Stomach (tissue), 4 donors: ENCODE data around the gene CASQ1.

Source experiments
- CTCF ChIP-seq, 7 experiments: fragments of 450-650 bp in 4 of 7; fragments of 200-600 bp in 3 of 7; sonication (generic) in 3 of 7; IDR thresholded peaks; one replicate each; pipeline ENCODE4 v1.5.1; 2016 to 2019; ENCODE audit warnings: antibody characterized with exemption in 7 of 7, control low read depth in 2 of 7, mild to moderate bottlenecking in 1 of 7
- POLR2A ChIP-seq, 4 donors: fragments of 450-650 bp; IDR thresholded peaks; one replicate each; pipeline ENCODE4 v1.6.1; 2016; ENCODE audit warnings: antibody characterized with exemption in 4 of 4, control low read depth in 2 of 4, mild to moderate bottlenecking in 1 of 4, moderate library complexity in 1 of 4
- POLR2AphosphoS5 ChIP-seq, 3 donors: sonication (generic); formaldehyde crosslinking; IDR thresholded peaks; one replicate each; pipeline ENCODE4 v1.6.1; 2016; ENCODE audit warnings: antibody characterized with exemption in 3 of 3

GRCh38 chr1:160227034-160227433, 36.7 kb downstream of the CASQ1 start:
- no peak for TF ChIP-seq CTCF (IDR thresholded peaks at IDR 0.05)
- no peak for TF ChIP-seq POLR2A (IDR thresholded peaks at IDR 0.05)
- TF ChIP-seq POLR2AphosphoS5 (IDR thresholded peaks at IDR 0.05) = no peak
